ENCODE measurements around the gene S100PBP.

Gene S100PBP

DNA sequence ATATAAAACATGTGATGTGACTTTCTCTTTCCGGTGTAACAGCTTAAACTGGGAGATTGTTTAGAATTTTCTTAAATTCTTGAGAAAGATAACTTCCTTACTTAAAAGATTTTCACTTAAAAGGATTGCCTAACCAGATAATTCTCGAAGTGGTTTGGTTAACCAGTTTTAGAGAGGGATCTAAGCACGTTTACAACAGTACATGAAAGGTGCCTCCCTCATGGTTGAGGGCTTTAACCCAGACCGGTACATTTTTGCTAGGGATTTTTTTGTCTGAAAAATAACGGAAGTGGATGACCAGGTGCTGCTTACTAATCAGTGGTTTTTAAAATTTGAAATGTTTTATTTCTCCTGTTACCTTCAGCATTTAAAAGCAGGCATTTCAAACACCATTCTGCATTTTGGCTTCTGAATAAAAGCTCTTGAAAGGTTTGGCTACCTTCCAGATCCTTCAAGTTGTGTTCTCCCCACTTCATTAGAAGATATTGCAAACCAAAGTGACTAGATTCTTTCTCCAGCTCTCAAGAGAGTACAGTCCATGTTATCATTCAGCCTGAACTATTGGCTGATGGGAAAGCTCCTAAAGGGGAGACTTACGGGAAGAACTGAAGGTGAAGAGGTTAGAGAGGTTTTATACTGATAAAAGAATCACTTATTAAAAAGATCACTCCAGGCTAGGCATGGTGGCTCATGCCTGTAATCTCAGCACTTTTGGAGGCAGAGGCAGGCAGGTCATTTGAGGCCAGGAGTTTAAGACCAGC, 12.8 kb downstream of the S100PBP start:
- DNase-seq = no peak

GRCh38 chr1:32831878-32832277, 14.4 kb downstream of the S100PBP start:
- DNase-seq = no peak

DNA sequence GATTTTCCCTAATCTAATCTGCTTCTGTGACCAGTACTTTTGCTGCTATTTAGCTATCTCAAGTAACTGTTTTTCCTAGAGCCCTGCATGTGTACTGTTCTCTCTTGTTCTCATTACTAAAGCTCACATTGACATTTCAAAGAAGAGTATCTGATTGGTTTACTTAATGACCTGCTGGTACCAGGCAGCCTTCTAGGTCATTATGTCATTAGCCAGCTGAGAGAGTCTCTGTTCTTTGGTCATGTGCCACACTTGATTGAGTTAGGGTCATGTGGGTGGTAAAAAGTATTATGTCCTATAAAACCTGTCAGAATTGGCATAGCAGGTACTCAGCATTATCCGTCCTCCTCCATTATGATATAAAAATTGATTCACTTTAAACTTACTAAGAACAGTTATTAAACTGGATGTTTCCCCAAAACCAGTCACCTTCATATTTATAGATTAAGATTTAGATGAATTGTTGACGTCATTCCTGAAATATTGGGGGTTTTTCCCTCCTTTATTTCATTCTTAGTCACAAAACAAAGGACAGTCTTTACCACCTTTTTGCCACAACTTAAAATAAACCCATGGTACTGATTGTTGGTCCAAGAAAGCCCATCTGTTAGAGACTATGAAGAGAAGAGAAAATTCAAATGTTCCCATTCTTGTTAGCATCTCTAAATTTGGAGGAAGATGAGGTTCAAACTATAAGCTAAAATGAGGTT, 31.1 kb downstream of the S100PBP start:
- DNase-seq = no peak

GRCh38 chr1:32855861-32856617, 38.6 kb downstream of the S100PBP start:
- DNase-seq = no peak

- no peak for DNase-seq
These were observed 40.7 kb downstream of the S100PBP start for GRCh38 chr1:32858136-32858535.

DNA sequence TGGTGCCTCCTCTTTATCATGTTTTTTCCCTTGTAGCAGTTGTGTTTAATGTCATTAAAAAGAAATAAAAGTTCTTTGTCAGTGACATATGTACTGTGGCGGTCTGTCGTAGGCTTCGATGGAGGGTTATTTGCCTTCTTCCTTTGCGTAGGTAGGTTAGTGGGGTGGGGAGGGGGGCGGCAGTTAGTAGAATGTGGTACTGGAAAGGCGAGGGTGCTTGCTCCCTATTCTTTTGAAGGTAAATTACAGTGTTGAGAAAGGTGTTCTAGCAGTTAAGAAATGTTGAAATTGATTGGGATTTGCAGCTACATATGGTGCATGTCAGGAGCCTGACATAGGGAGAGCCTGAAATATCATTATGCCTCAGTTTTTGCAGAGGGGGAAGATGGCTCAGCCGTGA, 41.3 kb downstream of the S100PBP start:
- DNase-seq = no peak

- DNase-seq = no peak
These were observed 42.5 kb downstream of the S100PBP start for GRCh38 chr1:32859915-32860314.

- no peak for DNase-seq
These were observed 43.1 kb downstream of the S100PBP start for GRCh38 chr1:32860566-32860965.

- no peak for DNase-seq
These were observed 44.6 kb downstream of the S100PBP start for GRCh38 chr1:32861904-32862695.

GRCh38 chr1:32863218-32863880, 45.9 kb downstream of the S100PBP start:
- no peak for DNase-seq

- DNase-seq = no peak
These were observed 46.4 kb downstream of the S100PBP start for GRCh38 chr1:32863881-32864245.

GRCh38 chr1:32864375-32865019, 47.0 kb downstream of the S100PBP start:
- DNase-seq = no peak

DNA sequence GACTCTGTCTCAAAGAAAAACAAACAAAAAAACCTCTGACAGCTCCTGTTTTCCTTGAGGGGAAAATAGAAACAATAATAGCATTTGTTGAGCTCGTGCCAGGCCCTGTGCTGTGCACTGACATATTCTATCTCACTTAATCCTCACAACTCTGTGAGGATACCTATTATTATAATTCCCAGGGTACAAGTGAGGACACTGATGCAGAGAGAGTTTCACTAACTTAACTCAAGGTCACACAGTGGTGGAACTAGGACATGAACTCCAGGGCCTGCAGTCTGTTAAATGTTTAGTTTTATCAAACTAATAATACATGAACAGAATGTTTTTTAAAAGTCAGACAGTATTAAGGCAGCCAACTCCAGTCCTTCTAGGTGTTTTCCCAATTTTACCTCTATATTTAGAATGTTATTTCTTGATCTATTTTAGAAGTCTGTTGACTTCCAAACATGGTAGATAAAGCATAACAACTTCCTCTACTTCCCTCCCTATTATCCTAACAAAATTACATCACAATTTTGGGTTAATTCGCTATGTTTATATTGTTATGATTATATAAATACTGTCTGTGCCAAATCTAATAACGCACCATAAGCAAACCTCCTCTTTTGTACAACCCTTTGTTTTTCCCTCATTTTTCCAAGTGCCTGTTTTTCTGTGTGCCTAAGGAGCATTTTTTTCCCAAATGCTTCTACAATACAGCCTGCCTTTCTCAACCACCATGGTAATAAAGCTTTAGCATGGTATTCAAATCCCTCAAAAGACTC, 48.4 kb downstream of the S100PBP start:
- no peak for DNase-seq

DNA sequence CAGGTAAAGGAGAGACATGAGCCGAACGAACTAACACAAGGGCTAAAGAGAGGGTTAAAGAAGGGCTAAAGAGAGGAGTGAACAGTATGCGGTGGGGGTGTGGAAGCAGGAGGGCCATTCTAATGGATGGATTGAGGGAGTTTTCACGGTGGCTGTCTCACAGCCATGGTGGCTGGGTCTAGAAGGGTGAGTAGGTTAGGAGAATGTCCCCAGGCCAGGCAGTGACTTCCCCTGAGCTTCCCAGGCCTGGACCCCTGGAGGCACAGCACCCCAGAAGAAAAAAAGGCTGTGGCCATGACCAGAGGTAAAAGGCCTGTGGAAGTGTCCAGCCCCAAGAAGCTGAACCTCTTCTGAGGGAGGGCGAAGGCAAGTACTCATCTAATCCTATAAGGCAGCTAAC, 49.7 kb downstream of the S100PBP start:
- DNase-seq = no peak

- no peak for DNase-seq
These were observed 50.2 kb downstream of the S100PBP start for GRCh38 chr1:32867671-32868070.

- DNase-seq = no peak
These were observed 50.6 kb downstream of the S100PBP start for GRCh38 chr1:32868085-32868484.

DNA sequence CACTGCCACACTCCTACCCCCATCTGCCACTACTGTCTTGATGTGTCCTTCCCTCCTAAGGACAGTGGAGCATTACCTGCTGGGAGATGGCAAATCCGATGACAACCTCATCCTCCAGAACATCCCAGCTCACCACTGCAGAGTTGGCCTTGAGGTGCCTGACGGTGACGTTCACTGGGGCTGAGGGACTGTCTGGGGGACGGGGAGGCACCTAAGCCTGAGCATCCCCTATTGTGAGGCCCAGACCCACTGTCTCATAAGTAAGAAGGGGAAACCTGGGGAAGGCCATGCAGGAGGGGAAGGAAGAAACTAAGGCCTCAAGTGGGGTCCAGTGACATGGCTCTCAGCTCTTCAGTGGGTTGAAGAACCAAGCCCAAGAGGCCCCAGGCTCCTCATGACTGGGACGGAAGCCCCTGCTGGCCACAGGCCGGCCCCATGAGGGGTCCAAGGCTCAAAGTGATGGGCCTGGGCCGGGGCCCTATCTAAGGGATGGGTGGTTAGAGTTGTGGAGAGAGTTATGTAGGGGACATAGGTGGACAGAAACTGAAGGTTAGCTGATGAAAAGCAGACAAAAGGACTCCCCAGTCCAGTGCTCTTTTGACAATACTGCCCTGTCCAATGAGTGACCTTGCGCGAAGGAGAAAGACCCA, 51.5 kb downstream of the S100PBP start:
- DNase-seq = no peak

DNA sequence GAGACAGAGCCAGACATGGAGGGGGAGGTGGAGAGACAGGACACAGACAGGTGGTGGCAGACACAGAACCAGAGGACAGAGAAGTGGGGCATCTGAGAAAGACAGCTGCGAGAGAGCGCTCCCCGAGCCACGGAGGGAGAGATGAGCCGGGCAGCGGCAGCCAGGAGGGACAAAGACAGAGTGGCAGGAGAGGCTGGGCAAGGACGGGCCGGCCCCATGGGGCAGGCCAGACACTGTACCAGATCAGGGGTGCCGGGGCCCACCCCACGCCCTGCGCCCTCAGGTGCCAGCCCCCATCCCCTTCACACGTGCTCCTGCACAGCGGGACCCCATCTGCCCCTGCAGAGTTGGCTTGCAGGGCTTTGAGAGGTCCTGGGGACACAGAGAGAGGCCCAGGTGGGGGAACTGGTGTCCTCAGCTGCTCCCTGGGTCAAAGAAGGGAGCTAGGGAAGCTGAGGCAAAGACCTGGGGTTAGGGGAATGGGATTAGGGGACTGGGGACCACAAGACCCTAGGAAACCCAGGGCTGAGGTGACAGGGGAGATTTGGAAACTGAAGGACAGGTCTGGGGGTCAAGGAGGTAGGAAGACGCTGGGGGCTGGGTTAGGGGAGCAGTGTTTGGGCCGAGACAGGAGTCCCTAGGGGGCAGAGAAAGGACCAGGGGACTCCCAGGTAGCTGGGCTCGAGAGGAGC, 52.6 kb downstream of the S100PBP start:
- DNase-seq = no peak

DNA sequence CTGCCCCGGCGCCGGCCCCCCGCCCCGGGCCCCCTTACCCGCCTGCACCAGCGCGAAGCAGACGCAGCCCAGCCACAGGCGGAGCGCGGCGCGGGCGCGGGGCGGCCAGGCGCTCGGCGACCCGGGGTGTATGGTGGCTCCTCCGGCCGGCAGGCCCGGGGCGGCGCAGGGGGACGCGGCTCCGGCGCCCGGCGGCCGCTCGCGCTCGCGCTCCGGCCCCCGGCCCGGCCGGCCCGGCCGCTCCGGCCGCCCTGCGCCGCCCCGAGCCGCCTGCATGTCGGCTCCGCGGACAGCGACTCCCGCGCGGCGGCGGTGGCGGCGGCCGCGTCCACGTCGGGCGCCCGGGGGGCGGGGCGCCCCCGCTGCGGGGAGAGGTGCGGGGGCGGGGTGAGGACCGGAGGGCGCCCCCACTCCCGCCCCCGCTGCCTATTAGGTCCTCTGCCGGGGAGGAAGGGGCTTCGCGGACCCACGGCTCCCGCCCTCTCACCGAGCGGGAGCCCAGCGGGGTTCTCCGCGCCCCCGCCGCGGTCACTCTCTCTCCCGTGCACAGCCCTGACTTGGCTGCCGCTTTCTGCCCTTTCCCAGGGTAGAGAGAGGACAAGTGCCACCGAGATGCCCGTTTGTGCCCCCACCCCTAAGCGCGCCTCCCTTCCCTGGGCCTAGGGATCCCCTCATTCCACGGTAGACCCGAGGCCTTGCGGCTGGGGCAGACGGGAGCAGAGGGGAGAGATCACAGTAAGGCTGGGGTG, 53.3 kb downstream of the S100PBP start, which contains the start of gene FNDC5:
FNDC5 (minus strand) TSS at position 298 of the 749 bp plus-strand sequence.
- DNase-seq = no peak

All from activated CD4-positive, alpha-beta T cell treated with anti-CD3 and anti-CD28 coated beads, Interleukin-2, amount 50 U/mL, for 16 hours (primary cell).